ENCODE measurements around the gene MAP3K21.

MAP3K21 gene

GRCh38 chr1:233432916-233433315 is 105.4 kb downstream of the MAP3K21 start:
- Histone ChIP-seq H3K27me3 (no peaks in the 10 kb centered on the region), H3K27ac (no peak overlapping the region), H3K9me3 (no peaks in the 10 kb centered on the region), H3K36me3 (no peaks in the 10 kb centered on the region), H3K4me3 (ENCODE audit: low read depth in 1 of 2, low read length in 1 of 2) (no peak overlapping the region), H3K4me1 (ENCODE audit: control insufficient read depth in 1 of 2, insufficient read depth in 1 of 2, low read depth in 1 of 2, low read length in 1 of 2) (no peaks in the 10 kb centered on the region)
- TF ChIP-seq CTCF (IDR thresholded peaks at IDR 0.05), result no peak

DNA sequence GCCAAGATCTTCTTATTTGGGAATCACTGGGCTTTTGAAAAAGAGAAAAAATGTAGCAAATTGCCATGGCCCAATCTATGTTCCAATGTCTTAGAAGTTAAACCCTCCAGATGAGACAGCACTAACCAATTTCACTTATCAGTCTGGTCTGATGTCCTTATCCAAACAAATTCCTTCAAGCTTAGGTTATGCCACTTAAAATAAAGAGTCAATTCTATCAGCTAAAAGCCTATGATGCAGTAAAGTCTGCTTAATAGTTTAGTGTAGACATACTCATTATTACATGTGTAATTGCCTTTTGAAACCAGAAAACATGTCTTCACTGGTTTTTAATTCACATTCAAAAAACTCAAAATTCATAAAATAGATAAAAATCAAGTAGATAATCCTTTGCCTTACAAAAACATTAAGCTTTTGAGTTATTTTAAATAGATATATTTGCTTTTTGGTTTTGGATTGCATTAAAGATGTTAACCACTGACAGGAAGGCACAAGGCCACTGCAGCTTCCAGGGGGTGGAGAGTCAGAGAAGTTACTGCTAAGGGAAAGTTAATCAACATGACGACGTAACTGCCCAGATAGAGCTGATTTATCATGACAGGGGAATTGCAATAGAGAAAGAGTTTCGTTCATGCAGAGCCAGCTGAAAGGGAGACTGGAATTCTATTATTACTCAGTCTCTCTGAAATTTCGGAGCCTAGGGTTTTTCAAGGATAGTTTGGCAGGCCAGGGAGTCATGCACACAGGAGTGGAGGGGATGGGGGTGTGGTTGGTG is 106.1 kb downstream of the MAP3K21 start:
- no peaks in the 10 kb centered on the region for H3K36me3 ChIP-seq
- no peaks in the 10 kb centered on the region for H3K27me3 ChIP-seq
- no peaks in the 10 kb centered on the region for H3K9me3 ChIP-seq
- H3K4me3 ChIP-seq (ENCODE audit: low read depth in 1 of 2, low read length in 1 of 2), result no peak overlapping the region
- H3K4me1 ChIP-seq (ENCODE audit: control insufficient read depth in 1 of 2, insufficient read depth in 1 of 2, low read depth in 1 of 2, low read length in 1 of 2), result no peaks in the 10 kb centered on the region
- no peak for TF ChIP-seq CTCF (IDR thresholded peaks at IDR 0.05)
- no peak overlapping the region for H3K27ac ChIP-seq
